Calu3 (cell line): Measurements from ENCODE around the gene MARS1. TPM values are rescaled to one million over a fixed set of nuclear protein-coding genes. Genes with fewer than 3 reads are reported as not detected.

Experiments
- BruUV-seq: library from RNA; stranded (reverse); fragments of 400-500 nt; replicated peaks from 2 replicates; lab custom pipeline; 2021; lab: Mats Ljungman, UMichigan
- CTCF ChIA-PET: fragments of 300-600 bp; sonication (Branson Sonifier 250); formaldehyde crosslinking; loops from one replicate; lab custom pipeline; 2022; ENCODE audit warnings: antibody characterized with exemption; lab: Charles Lee
- DNase-seq: peaks from one replicate; pipeline ENCODE4 v3.0.0; 2022
- H3K27ac Mint-ChIP-seq: one replicate; pipeline ENCODE4 v1.8.0; 2022; ENCODE audit warnings: mixed read lengths; ENCODE audit not compliant: unreplicated experiment
- H3K27me3 Mint-ChIP-seq: one replicate; pipeline ENCODE4 v1.8.0; 2022; ENCODE audit warnings: mixed read lengths; ENCODE audit not compliant: unreplicated experiment
- H3K36me3 Mint-ChIP-seq: one replicate; pipeline ENCODE4 v1.8.0; 2022; ENCODE audit warnings: mild to moderate bottlenecking, moderate library complexity, mixed read lengths; ENCODE audit not compliant: insufficient read depth, unreplicated experiment
- H3K4me1 Mint-ChIP-seq: one replicate; pipeline ENCODE4 v1.8.0; 2022; ENCODE audit warnings: mild to moderate bottlenecking, low read depth, mixed read lengths; ENCODE audit not compliant: unreplicated experiment
- H3K4me3 Mint-ChIP-seq: one replicate; pipeline ENCODE4 v1.8.0; 2022; ENCODE audit warnings: mild to moderate bottlenecking, low read depth, moderate library complexity, mixed read lengths; ENCODE audit not compliant: unreplicated experiment
- H3K9me3 Mint-ChIP-seq: one replicate; pipeline ENCODE4 v1.8.0; 2022; ENCODE audit warnings: low read depth, mixed read lengths; ENCODE audit not compliant: unreplicated experiment
- CTCF ChIP-seq: fragments of 200-600 bp; IDR thresholded peaks from one replicate; pipeline ENCODE4 v1.8.0; 2022; ENCODE audit warnings: antibody characterized with exemption; ENCODE audit not compliant: unreplicated experiment
- intact Hi-C: fragments of 100-400 bp; cut with micrococcal nuclease; formaldehyde crosslinking; loops from one replicate; pipeline ENCODE4 v1.10.0; 2022; ENCODE audit not compliant: unreplicated experiment
- total RNA-seq: library from RNA; stranded (reverse); gene quantifications from 2 replicates; pipeline ENCODE4 v1.2.3, GENCODE V29; 2022

Gene MARS1
- total RNA-seq, 1 experiment from 2014 or later: 358 TPM

GRCh38 chr12:57459750-57460467 lies 28.0 kb upstream of the MARS1 start, which contains the start of gene GLI1:
Gene GLI1, plus strand, starts transcription at chr12:57459785. Its CDS starts 3,907 bp downstream, at chr12:57463692.
- no peak for DNase-seq
- Mint-ChIP-seq H3K4me1 (peaks cover 56% of the 10 kb centered on the region), H3K4me3 (peak within 1 kb of the TSS; percentile 74), H3K9me3 (no peaks in the 10 kb centered on the region), H3K27me3 (peaks cover 53% of the 10 kb centered on the region), H3K36me3 (peaks cover 35% of the 10 kb centered on the region), H3K27ac (peak within 1 kb of the TSS; percentile 96)
- no peak for TF ChIP-seq CTCF
- CTCF ChIA-PET: interaction anchor here (0.9 to 3.6 kb wide), 7 partner anchors 11 to 246 kb away, joined by 3 to 13 read pairs (median 6); no protein-coding TSS in a partner anchor
- no TSS peak for BruUV-seq
- intact Hi-C loops: loop anchor here (5.0 to 10.0 kb wide), 2 partner anchors 165 to 248 kb away; no protein-coding TSS in a partner anchor

- intact Hi-C loops: no loop called here
- Mint-ChIP-seq H3K27ac (no peak overlapping the region), H3K4me3 (peak overlapping the region; percentile 74), H3K4me1 (peaks cover 52% of the 10 kb centered on the region), H3K36me3 (peaks cover 35% of the 10 kb centered on the region), H3K9me3 (no peaks in the 10 kb centered on the region), H3K27me3 (peaks cover 58% of the 10 kb centered on the region)
- BruUV-seq: no TSS peak
- CTCF ChIA-PET: interaction anchor here (0.9 to 3.6 kb wide), 3 partner anchors 11 to 152 kb away, joined by 9 to 13 read pairs (median 11); no protein-coding TSS in a partner anchor
- no peak for DNase-seq
- no peak for TF ChIP-seq CTCF
Measured at GRCh38 chr12:57460468-57460784, 27.4 kb upstream of the MARS1 start.

GRCh38 chr12:57460841-57461275 lies 27.0 kb upstream of the MARS1 start:
- peaks cover 63% of the 10 kb centered on the region for H3K27me3 Mint-ChIP-seq
- no TSS peak for BruUV-seq
- CTCF ChIA-PET: interaction anchor here (0.6 to 3.6 kb wide), 3 partner anchors 11 to 198 kb away, joined by 8 to 11 read pairs (median 9); no protein-coding TSS in a partner anchor

More at GRCh38 chr12:57460841-57461275, 27.0 kb upstream of the MARS1 start:
- Mint-ChIP-seq H3K9me3 (no peaks in the 10 kb centered on the region), H3K36me3 (peaks cover 35% of the 10 kb centered on the region), H3K27ac (no peak overlapping the region), H3K4me1 (peaks cover 48% of the 10 kb centered on the region), H3K4me3 (peak overlapping the region; percentile 74)
- intact Hi-C loops: no loop called here
- no peak for TF ChIP-seq CTCF
- DNase-seq: no peak
